ENCODE results near the gene MT1A.

The MT1A gene

GRCh38 chr16:56630134-56630533, 8.3 kb upstream of the MT1A start:
- no peak for DNase-seq (ENCODE audit: low read depth in 2 of 3, low spot score in 1 of 3)

GRCh38 chr16:56631197-56631596, 7.3 kb upstream of the MT1A start:
- DNase-seq (ENCODE audit: low read depth in 2 of 3, low spot score in 1 of 3) = no peak

GRCh38 chr16:56631832-56632155, 6.7 kb upstream of the MT1A start:
- DNase-seq (ENCODE audit: low read depth in 2 of 3, low spot score in 1 of 3) = no peak

- DNase-seq (ENCODE audit: low read depth in 2 of 3, low spot score in 1 of 3) = no peak
Observed at GRCh38 chr16:56632156-56632847, 6.2 kb upstream of the MT1A start, which contains the start of gene MT1M. MT1M (plus strand) TSS chr16:56632659; CDS start chr16:56632732, 73 bp downstream.

GRCh38 chr16:56632848-56633365, 5.6 kb upstream of the MT1A start:
- no peak for DNase-seq (ENCODE audit: low read depth in 2 of 3, low spot score in 1 of 3)

- DNase-seq (ENCODE audit: low read depth in 2 of 3, low spot score in 1 of 3) = no peak
Observed at GRCh38 chr16:56633535-56633934, 4.9 kb upstream of the MT1A start.

- DNase-seq (ENCODE audit: low read depth in 2 of 3, low spot score in 1 of 3) = no peak
Observed at GRCh38 chr16:56634715-56635440, 3.6 kb upstream of the MT1A start.

- DNase-seq (ENCODE audit: low read depth in 2 of 3, low spot score in 1 of 3) = no peak
Observed at GRCh38 chr16:56635441-56635967, 3.0 kb upstream of the MT1A start.

GRCh38 chr16:56636616-56637413, 1.7 kb upstream of the MT1A start:
- DNase-seq (ENCODE audit: low read depth in 2 of 3, low spot score in 1 of 3) = no peak

GRCh38 chr16:56639045-56639444, 579 bp downstream of the MT1A start:
- DNase-seq (ENCODE audit: low read depth in 2 of 3, low spot score in 1 of 3) = no peak

- no peak for DNase-seq (ENCODE audit: low read depth in 2 of 3, low spot score in 1 of 3)
Observed at GRCh38 chr16:56640076-56640475, 1.6 kb downstream of the MT1A start.

- DNase-seq (ENCODE audit: low read depth in 2 of 3, low spot score in 1 of 3) = no peak
Observed at GRCh38 chr16:56641166-56641565, 2.7 kb downstream of the MT1A start.

- peak; percentile 58 to 80 (median 59) for DNase-seq (ENCODE audit: low read depth in 2 of 3, low spot score in 1 of 3)
Observed at GRCh38 chr16:56643080-56643778, 4.8 kb downstream of the MT1A start.

GRCh38 chr16:56643833-56644232, 5.4 kb downstream of the MT1A start:
- DNase-seq (ENCODE audit: low read depth in 2 of 3, low spot score in 1 of 3) = no peak

- no peak for DNase-seq (ENCODE audit: low read depth in 2 of 3, low spot score in 1 of 3)
Observed at GRCh38 chr16:56645311-56645710, 6.8 kb downstream of the MT1A start.

GRCh38 chr16:56645838-56646237, 7.4 kb downstream of the MT1A start:
- no peak for DNase-seq (ENCODE audit: low read depth in 2 of 3, low spot score in 1 of 3)

GRCh38 chr16:56647641-56648431, 9.4 kb downstream of the MT1A start:
- no peak for DNase-seq (ENCODE audit: low read depth in 2 of 3, low spot score in 1 of 3)

- no peak for DNase-seq (ENCODE audit: low read depth in 2 of 3, low spot score in 1 of 3)
Observed at GRCh38 chr16:56649271-56649670, 10.8 kb downstream of the MT1A start.

- no peak for DNase-seq (ENCODE audit: low read depth in 2 of 3, low spot score in 1 of 3)
Observed at GRCh38 chr16:56649820-56650219, 11.4 kb downstream of the MT1A start.

- no peak for DNase-seq (ENCODE audit: low read depth in 2 of 3, low spot score in 1 of 3)
Observed at GRCh38 chr16:56651586-56651985, 13.1 kb downstream of the MT1A start, which contains the start of gene MT1B. MT1B (plus strand) TSS chr16:56651886; CDS start chr16:56651954, 68 bp downstream.
